Thymus (tissue), 11 donors: ENCODE results near the gene NDE1. TPM values are rescaled to one million over a fixed set of nuclear protein-coding genes. Genes with fewer than 3 reads are reported as not detected.
A peak's percentile ranks its signal among the peaks of the same experiment; 100 is the strongest.
"Not testable (repeated sequence)": the region's sequence is repeated elsewhere in the genome, so short reads cannot be mapped to it uniquely, and the experiment has no call there.

ENCODE experiments used
- DNase-seq, 9 donors: peaks; one replicate each; pipeline ENCODE4 v3.0.0-alpha.2; 2013; ENCODE audit warnings: low spot score in 9 of 9, low read depth in 6 of 9, missing footprints in 1 of 9
- H3K27ac ChIP-seq, 2 donors: one replicate each; pipeline ENCODE4 v1.5.1; 2013; ENCODE audit warnings: control low read depth in 1 of 2, low read depth in 1 of 2, low read length in 1 of 2, mild to moderate bottlenecking in 1 of 2, moderate library complexity in 1 of 2
- H3K27me3 ChIP-seq, 2 donors: one replicate each; pipeline ENCODE4 v1.5.1; 2013; ENCODE audit warnings: low read length in 1 of 2; ENCODE audit not compliant: control insufficient read depth in 2 of 2, insufficient read depth in 1 of 2
- H3K36me3 ChIP-seq, 2 donors: one replicate each; pipeline ENCODE4 v1.5.1; 2013; ENCODE audit warnings: low read length in 1 of 2, mild to moderate bottlenecking in 1 of 2, moderate library complexity in 1 of 2; ENCODE audit not compliant: control insufficient read depth in 2 of 2, insufficient read depth in 2 of 2
- H3K4me1 ChIP-seq, 2 donors: one replicate each; pipeline ENCODE4 v1.5.1; 2013; ENCODE audit warnings: low read length in 2 of 2; ENCODE audit not compliant: control insufficient read depth in 2 of 2, insufficient read depth in 2 of 2
- H3K4me3 ChIP-seq, 2 donors: one replicate each; pipeline ENCODE4 v1.5.1; 2013; ENCODE audit warnings: low read length in 2 of 2, control low read depth in 1 of 2, mild to moderate bottlenecking in 1 of 2
- H3K9me3 ChIP-seq, 2 donors: one replicate each; pipeline ENCODE4 v1.5.1; 2013; ENCODE audit warnings: low read length in 1 of 2, mild to moderate bottlenecking in 1 of 2; ENCODE audit not compliant: control insufficient read depth in 2 of 2, insufficient read depth in 1 of 2
- WGBS: extraction: QIAGEN DNeasy Blood & Tissue Kit; methylation state at CpG from one replicate; pipeline ENCODE4 v1.1.7; 2013; 5-methylcytosine and 5-hydroxymethylcytosine counted together
- polyA plus RNA-seq: library from polyadenylated mRNA; stranded (reverse); fragments of 200-250 nt; gene quantifications from one replicate; pipeline ENCODE4 v1.2.3, GENCODE V29; 2013
- total RNA-seq: library from RNA; stranded (reverse); fragments of 120-200 nt; gene quantifications from one replicate; pipeline ENCODE4 v1.2.4, GENCODE V29; 2013
- donor health status: healthy.

Gene NDE1
- total and polyA plus RNA-seq, 2 donors, result 25.1 to 33.3 TPM

DNA sequence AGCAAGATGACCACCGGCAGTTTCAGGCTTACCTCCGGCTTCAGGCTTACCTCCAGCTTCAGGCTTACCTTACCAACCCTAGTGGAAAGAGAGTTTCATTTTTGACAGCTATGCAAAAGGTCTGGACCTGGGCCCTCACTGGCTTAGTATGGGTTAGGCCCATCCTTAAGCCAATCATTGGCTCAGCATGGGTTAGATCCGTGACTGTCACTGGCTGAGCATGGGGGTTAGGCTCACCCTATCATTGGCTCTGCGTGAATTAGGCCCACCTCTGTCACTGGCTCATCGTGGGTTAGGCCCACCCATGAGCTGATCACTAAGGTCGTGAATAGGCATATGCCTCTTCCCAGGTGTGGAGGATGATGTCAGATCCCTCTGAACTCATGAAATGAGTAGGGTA lies 8.1 kb downstream of the NDE1 start:
- Histone ChIP-seq H3K27ac (no peak overlapping the region), H3K9me3 (no peaks in the 10 kb centered on the region), H3K4me1 (no peaks in the 10 kb centered on the region), H3K36me3 (peaks cover 11 to 23% of the 10 kb centered on the region in 2 donors), H3K4me3 (no peak overlapping the region), H3K27me3 (no peaks in the 10 kb centered on the region)
- DNase-seq, result no peak
- WGBS, result 94% methylated on average over 6 of the region's 6 CpGs

DNA sequence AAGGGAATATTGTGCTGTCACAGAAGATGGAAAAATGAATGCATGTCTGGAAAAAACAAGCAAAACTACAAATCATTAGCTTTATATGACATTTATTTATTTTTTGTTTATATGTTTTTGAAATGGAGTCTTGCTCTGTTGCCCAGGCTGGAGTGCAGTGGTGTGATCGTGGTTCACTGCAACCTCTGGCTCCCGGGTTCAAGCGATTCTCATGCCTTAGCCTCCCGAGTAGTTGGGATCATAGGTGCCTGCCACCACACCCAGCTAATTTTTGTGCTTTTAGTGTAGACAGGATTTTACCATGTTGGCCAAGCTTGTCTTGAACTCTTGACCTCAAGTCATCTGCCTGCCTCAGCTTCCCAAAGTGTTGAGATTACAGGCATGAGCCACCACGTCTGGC lies 8.5 kb downstream of the NDE1 start:
- H3K4me3 ChIP-seq, result no peak overlapping the region
- H3K4me1 ChIP-seq, result no peaks in the 10 kb centered on the region
- peak overlapping the region in 1 of 2 donors; percentile 21 for H3K27ac ChIP-seq
- H3K36me3 ChIP-seq, result peaks cover 11 to 23% of the 10 kb centered on the region in 2 donors
- WGBS, result 98% methylated on average over 5 of the region's 5 CpGs
- no peaks in the 10 kb centered on the region for H3K9me3 ChIP-seq
- DNase-seq, result no peak
- no peaks in the 10 kb centered on the region for H3K27me3 ChIP-seq

DNA sequence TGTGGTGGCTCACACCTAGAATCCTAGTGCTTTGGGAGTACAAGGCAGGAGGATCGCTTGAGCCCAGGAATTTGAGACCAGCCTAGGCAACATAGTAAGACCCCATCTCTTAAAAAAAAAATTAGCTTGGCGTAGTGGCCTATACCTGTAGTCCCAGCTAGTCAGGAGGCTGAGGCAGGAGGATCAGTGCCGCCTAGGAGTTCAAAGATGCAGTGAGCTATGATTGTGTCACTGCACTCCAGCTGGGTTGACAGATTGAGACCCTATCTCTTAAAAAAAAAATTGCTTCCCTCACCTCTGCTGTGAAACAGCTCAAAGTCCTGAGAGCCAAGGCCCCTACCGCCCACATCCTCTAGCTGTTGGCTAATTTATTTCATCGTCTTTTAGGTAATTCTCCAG lies 10.2 kb downstream of the NDE1 start:
- Histone ChIP-seq H3K4me1 (no peaks in the 10 kb centered on the region), H3K27ac (no peak overlapping the region), H3K27me3 (no peaks in the 10 kb centered on the region), H3K4me3 (no peak overlapping the region), H3K9me3 (no peaks in the 10 kb centered on the region), H3K36me3 (peaks cover 16 to 24% of the 10 kb centered on the region in 2 donors)
- WGBS, result 97% methylated on average over 5 of the region's 5 CpGs
- DNase-seq, result no peak

DNA sequence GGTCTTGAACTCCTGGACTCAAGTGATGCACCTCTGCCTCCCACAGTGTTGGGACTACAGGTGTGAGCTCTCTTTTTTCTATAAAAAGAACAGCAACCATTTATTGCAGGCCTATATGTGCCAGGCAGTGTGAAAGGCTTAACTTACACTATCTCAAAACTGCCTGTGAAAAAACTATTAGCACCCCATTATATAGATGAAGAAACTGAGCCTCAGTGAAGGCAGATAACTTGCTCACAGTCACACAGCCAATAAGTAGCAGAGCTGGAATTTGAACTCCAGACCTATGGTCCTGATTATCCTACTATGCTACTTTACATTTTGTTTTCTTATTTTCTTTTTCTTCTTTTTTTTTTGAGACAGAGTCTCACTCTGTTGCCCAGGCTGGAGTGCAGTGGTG lies 15.1 kb downstream of the NDE1 start:
- H3K36me3 ChIP-seq, result peaks cover 49 to 53% of the 10 kb centered on the region in 2 donors
- no peaks in the 10 kb centered on the region for H3K4me1 ChIP-seq
- H3K27ac ChIP-seq, result no peak overlapping the region
- no peaks in the 10 kb centered on the region for H3K9me3 ChIP-seq
- H3K27me3 ChIP-seq, result no peaks in the 10 kb centered on the region
- no peak overlapping the region for H3K4me3 ChIP-seq
- no peak for DNase-seq

DNA sequence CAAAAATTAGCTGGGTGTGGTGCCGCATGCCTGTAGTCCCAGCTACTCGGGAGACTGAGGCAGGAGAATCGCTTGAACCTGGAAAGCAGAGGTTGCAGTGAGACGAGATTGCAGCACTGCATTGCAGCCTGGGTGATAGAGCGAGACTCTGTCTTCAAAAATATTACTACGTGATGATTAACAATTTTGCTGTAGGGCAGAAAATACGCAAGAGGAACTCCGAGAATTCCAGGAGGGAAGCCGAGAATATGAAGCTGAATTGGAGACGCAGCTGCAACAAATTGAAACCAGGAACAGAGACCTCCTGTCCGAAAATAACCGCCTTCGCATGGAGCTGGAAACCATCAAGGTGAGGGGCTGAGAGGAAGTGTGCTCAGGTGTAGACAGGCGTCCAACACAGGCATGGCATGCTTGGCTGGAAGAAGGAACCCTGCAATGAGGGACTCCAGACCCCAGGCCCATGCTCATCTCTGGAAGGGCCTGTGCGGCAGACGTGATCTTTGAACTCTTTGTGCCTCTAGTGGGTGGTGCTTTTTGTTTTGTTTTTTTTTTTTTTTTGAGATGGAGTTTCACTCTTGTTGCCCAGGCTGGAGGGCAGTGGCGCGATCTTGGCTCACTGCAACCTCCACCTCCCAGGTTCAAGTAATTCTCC lies 17.2 kb downstream of the NDE1 start:
- Histone ChIP-seq H3K36me3 (peaks cover 51 to 52% of the 10 kb centered on the region in 2 donors), H3K4me1 (peaks cover 0 to 1% of the 10 kb centered on the region in 2 donors), H3K9me3 (no peaks in the 10 kb centered on the region), H3K27ac (no peak overlapping the region), H3K4me3 (no peak overlapping the region), H3K27me3 (no peaks in the 10 kb centered on the region)
- no peak for DNase-seq
- 92% methylated on average over 18 of the region's 18 CpGs for whole genome bisulfite sequencing

DNA sequence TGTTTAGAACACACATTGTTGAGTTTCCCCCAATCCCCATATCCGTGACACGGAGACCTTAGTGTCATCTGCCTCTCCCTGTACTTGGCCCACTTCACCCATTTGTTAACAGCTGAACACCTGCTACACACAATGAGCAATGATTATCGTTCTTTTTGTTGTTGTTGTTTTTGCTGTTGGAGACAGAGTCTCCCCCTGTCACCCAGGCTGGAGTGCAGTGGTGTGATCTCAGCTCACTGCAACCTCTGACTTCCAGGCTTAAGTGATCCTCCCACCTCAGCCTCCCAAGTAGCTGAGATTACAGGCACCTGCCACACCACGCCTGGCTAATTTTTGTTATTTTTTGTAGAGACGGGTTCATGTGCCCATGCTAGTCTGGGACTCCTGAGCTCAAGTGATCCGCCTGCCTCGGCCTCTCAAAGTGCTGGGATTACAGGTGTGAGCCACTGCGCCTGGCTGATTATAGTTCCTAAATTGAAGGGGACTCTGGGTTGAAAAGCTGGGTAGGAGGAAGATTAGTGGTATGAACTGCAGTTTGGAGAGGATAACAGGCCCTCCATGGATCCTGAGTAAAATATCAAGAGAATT lies 21.6 kb downstream of the NDE1 start:
- peaks cover 49 to 51% of the 10 kb centered on the region in 2 donors for H3K36me3 ChIP-seq

DNA sequence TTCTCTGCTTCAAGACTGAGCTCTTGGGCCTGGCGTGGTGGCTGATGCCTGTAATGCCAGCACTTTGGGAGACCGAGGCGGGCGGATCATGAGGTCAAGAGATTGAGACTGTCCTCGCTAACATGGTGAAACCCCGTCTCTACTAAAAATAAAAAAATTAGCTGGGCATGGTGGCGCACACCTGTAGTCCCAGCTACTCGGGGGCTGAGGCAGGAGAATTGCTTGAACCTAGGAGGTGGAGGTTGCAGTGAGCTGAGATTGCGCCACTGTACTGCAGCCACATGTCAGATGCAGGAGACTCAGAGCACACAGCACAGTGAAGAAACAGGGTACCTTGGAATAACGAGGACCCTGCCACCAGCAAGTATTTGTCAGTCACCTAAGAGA lies 22.1 kb downstream of the NDE1 start:
- peaks cover 49 to 53% of the 10 kb centered on the region in 2 donors for H3K36me3 ChIP-seq
- not testable (repeated sequence) for H3K9me3 ChIP-seq, H3K4me3 ChIP-seq, H3K27me3 ChIP-seq
- H3K27ac ChIP-seq, result peak overlapping the region; percentile 85 to 90
- H3K4me1 ChIP-seq, result peaks cover 7 to 16% of the 10 kb centered on the region in 2 donors
- 92% methylated on average over 10 of the region's 10 CpGs for WGBS
- DNase-seq, result peak in 1 of 9 donors; percentile 9

More for the DNA sequence above, 21.6 kb downstream of the NDE1 start:
- 97% methylated on average over 8 of the region's 8 CpGs for WGBS
- DNase-seq, result no peak
- Histone ChIP-seq H3K4me3 (no peak overlapping the region), H3K27ac (peak overlapping the region in 1 of 2 donors; percentile 90), H3K9me3 (no peaks in the 10 kb centered on the region), H3K4me1 (peaks cover 7 to 16% of the 10 kb centered on the region in 2 donors), H3K27me3 (no peaks in the 10 kb centered on the region)

DNA sequence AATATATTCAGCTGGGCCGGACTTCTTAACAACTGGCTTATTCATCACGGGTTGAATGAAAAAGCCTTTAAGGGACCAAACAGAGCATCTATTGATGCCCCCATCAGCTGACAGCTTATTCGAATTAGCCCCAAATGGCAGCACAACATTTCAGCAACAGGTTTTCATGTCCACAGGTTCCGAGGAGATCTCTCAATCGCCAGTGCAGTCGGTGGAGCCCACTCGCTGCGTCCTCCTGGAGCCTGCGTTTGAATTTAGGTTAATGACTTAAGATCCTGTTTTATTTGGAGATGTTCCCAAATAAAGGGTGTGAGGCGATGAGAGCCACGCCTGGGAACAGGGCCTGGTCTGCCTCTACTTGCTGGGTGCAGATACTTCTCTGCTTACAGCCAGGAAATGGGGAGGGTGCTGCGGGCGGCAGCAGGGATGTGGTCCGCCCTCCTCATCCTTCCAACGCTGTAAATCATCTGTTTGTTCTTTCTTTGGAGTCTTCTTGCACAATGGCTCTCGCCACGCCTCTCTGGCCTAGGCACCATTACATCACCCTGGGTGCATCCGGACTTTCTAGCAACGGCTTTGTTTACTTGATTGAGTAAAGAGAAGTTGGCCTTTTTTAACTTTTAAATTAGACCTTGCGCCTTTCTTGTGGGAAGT lies 22.6 kb downstream of the NDE1 start:
- no peaks in the 10 kb centered on the region for H3K9me3 ChIP-seq
- peaks cover 7 to 16% of the 10 kb centered on the region in 2 donors for H3K4me1 ChIP-seq
- peaks cover 49 to 54% of the 10 kb centered on the region in 2 donors for H3K36me3 ChIP-seq
- no peak overlapping the region for H3K4me3 ChIP-seq
- peak overlapping the region; percentile 85 to 95 for H3K27ac ChIP-seq
- no peaks in the 10 kb centered on the region for H3K27me3 ChIP-seq
- 18% methylated on average over 20 of the region's 20 CpGs for WGBS
- peak in 8 of 9 donors; percentile 28 to 85 (median 51) for DNase-seq

DNA sequence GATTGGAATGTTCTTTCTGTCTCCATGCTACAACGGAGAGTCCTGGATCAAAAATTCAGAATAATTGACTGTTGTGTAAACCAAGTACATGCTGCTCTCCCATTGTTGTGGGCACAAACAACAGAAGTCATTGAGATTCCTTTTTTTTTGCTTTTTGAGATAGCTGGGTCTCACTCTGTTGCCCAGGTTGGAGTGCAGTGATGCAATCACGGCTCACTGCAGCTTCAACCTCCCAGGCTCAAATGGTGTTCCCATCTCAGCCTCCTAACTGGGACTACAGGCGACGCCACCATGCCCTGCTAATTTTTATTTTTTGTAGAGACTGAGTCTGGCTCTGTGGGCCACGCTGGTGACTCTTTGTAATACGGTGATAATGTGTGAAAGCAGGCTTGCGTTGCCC lies 24.5 kb downstream of the NDE1 start:
- no peaks in the 10 kb centered on the region for H3K9me3 ChIP-seq

More for the DNA sequence above, 24.5 kb downstream of the NDE1 start:
- Histone ChIP-seq H3K27ac (no peak overlapping the region), H3K27me3 (no peaks in the 10 kb centered on the region), H3K4me1 (peaks cover 7 to 16% of the 10 kb centered on the region in 2 donors), H3K36me3 (peaks cover 48 to 58% of the 10 kb centered on the region in 2 donors), H3K4me3 (no peak overlapping the region)
- DNase-seq, result no peak
- 98% methylated on average over 7 of the region's 7 CpGs for WGBS
